HG03432 (cell line): ENCODE results near the gene PPP1R3G.
"Not testable (repeated sequence)": the region's sequence is repeated elsewhere in the genome, so short reads cannot be mapped to it uniquely, and the experiment has no call there.

Source experiments
- ATAC-seq: cut with Tn5 transposase; IDR thresholded peaks from one replicate; pipeline ENCODE4 v1.9.1; 2021; ENCODE audit warnings: mild to moderate bottlenecking, moderate library complexity; ENCODE audit not compliant: unreplicated experiment

Gene PPP1R3G

GRCh38 chr6:5116243-5116991 lies 31.3 kb downstream of the PPP1R3G start:
- ATAC-seq, result no peak

- no peak for ATAC-seq
Measured at GRCh38 chr6:5119090-5119951, 34.2 kb downstream of the PPP1R3G start.

GRCh38 chr6:5120011-5120410 lies 34.9 kb downstream of the PPP1R3G start:
- no peak for ATAC-seq

- ATAC-seq, result not testable (repeated sequence)
Measured at GRCh38 chr6:5120543-5120942, 35.4 kb downstream of the PPP1R3G start.

GRCh38 chr6:5121479-5121878 lies 36.3 kb downstream of the PPP1R3G start:
- no peak for ATAC-seq

GRCh38 chr6:5121956-5122355 lies 36.8 kb downstream of the PPP1R3G start:
- no peak for ATAC-seq

- no peak for ATAC-seq
Measured at GRCh38 chr6:5122504-5123112, 37.5 kb downstream of the PPP1R3G start.

GRCh38 chr6:5123296-5124143 lies 38.4 kb downstream of the PPP1R3G start:
- no peak for ATAC-seq

- ATAC-seq, result no peak
Measured at GRCh38 chr6:5124526-5124925, 39.4 kb downstream of the PPP1R3G start.

GRCh38 chr6:5125152-5126006 lies 40.2 kb downstream of the PPP1R3G start:
- ATAC-seq, result no peak

GRCh38 chr6:5126214-5126613 lies 41.1 kb downstream of the PPP1R3G start:
- no peak for ATAC-seq

GRCh38 chr6:5127106-5127687 lies 42.1 kb downstream of the PPP1R3G start:
- no peak for ATAC-seq

GRCh38 chr6:5128351-5128750 lies 43.2 kb downstream of the PPP1R3G start:
- ATAC-seq, result no peak

GRCh38 chr6:5130135-5130866 lies 45.2 kb downstream of the PPP1R3G start:
- no peak for ATAC-seq

- ATAC-seq, result peak; percentile 96
Measured at GRCh38 chr6:5132731-5133130, 47.6 kb downstream of the PPP1R3G start.

GRCh38 chr6:5133943-5134342 lies 48.8 kb downstream of the PPP1R3G start:
- no peak for ATAC-seq

- ATAC-seq, result no peak
Measured at GRCh38 chr6:5135788-5136376, 50.7 kb downstream of the PPP1R3G start.

- ATAC-seq, result no peak
Measured at GRCh38 chr6:5136851-5137250, 51.7 kb downstream of the PPP1R3G start.
